Right kidney (tissue), 1 donor: Measurements from ENCODE around the gene MKNK2.

Experiments
- DNase-seq: peaks from one replicate; pipeline ENCODE4 v3.0.0-alpha.2; 2016

MKNK2 gene

DNA sequence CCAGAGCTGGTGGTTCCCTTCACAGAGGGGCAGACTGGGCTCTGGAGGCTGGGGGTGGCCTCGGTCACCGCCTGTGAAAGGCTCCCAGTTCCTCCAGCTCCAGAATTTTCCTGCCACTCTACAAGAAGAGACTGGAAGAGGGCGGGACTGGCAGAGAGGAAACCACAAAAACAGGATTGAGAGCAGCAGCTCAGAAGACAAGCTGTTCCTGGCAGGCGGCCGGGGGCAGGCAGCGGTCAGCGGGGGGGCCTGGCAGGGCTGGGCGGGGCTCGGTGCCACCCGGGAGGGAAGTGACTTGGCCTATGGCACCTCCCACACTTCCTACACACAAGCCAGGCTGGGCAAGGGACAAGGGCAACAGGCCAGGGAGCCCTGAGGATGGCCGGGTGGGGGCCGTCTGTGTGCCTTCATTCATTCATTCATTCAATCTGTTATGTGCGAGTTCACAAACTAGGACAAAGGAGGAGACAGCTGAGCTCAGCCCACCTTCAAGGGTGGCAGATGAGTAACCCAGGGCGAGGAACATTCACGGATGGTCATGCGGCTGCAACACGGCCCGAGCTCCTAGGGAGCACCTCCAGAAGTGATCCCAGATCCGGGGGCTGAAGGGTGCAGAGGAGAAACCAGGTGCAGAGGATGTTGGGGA lies 18.6 kb downstream of the MKNK2 start:
- peak; percentile 60 for DNase-seq

DNA sequence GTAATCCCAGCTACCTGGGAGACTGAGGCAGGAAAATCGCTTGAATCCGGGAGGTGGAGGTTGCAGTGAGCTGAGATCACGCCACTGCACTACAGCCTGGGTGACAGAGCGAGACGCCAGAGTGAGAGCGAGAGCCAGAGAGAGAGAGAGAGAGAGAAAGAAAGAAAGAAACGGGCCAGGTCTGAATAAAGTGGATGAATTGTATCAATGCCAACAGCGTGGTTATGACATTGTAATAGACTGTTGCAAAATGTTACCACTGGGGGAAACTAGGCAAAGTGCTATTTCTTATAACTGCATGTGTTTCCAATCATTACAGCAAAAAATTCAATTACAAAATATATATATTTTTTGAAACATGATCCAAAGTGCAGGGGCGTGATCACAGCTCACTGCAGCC lies 23.7 kb downstream of the MKNK2 start:
- no peak for DNase-seq

DNA sequence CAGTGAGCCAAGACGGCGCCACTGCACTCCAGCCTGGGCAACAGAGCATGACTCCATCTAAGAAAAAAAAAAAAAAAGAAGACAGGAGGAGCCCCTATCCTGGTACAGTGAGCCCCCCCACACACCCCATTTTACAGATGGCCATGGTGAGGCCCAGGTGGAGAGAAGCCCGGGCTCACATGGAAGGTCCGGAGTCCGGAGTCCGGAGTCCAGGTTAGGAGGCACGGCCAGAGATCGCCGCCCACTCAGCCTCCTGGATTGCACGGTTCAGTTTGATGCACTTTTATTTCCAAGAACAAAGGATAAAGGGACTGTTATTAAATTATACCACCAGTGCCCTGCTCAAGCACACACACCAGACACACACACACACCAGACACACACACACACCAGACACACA lies 24.3 kb downstream of the MKNK2 start:
- no peak for DNase-seq

DNA sequence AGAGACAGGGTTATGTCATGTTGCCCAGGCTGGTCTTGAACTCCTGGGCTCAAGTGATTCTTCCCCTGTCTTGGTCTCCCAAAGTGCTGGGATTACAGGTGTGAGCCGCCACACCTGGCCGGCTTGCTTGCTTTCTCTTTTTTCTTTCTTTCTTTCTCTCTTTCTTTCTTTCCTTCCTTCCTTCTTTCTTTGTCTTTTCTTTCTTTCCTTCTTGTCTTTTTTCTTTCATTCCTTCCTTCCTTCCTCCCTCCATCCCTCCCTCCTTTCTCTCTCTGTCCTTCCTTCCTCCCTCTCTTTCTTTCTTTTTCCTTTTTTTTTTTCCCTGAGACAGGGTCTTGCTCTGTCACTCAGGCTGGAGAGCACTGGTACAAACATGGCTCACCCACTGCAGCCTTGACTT lies 28.8 kb downstream of the MKNK2 start:
- DNase-seq, result no peak

DNA sequence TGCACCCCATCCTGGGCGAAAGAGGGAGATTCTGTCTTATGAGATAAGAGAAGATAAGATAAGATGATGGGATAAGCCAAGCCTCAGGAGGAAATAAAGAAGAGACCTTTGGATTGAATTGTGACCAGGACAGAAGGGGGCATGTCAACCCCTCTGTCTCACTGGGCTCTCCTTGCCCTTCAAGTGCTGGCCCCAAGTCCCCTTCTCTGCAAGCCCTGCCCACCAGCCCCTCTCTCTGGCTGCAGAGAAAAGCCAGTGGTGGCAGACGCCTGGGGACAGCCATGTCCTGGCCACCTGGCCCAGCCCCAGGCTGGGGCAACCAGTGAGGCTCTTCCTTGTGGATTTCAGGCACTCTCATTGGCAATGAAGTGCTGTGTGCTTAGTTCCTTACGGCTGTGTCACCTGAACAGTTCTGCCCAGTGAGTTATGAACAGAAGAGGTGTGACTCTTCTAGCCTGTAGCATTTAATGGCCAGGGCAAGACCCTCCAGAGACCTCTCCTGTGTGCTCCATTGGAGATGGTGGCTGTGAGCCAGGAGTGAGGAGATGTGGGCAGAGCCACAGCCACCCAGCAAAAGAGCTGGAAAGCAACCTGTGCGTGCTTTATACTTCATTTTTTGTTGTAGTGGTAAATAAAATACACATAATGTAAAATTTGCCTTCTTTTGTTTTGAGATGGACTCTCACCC lies 29.4 kb downstream of the MKNK2 start:
- no peak for DNase-seq

DNA sequence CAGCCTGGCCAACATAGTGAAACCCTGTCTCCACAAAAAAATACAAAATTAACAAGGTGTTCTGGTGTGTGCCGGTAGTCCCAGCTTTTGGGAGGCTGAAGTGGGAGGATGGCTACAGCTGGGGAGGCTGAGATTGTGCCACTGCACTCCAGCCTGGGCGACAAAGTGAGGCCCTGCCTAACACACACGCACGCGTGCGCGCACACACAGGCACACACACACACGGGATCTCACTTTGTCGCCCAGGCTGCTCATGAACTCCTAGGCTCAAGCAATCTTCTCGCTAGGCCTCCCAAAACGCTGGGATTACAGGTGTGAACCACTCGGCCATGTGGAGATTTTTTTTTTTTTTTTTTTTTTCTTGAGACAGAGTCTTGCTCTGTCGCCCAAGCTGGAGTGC lies 32.3 kb downstream of the MKNK2 start:
- DNase-seq, result no peak

DNA sequence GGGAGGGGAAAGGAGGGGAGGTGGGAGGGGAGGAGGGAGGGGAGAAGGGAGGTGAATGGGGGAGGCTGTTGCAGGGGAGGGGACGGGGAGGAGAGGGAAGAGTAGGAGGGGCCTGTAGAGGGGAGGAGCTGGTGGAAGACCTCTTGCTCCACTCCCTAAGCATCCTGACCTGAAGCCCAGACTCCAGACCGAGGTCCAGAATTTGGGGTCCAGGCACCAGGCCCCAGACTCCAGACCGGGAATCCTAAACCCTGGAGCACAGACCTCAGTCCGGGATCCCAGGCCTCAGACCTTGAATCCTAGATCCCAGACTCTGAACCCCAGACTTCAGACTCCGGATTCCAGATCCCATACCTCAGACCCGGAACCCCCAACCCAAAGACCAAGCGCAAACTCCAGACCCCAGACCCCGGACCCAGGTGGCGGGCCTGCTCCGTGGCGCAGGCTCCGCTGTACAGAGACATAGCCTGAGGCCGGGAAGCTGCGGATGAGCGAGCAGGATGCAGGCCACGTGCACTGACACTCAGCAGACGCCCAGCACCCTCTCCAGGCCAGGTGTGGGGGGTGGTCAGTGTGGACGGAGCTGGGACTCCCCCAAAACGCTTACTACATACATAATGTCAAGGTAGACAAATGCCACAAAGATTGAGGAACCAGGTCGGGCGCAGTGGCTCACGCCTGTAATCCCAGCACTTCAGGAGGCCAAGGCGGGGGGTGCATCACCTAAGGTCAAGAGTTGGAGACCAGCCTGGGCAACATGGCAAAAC lies 34.8 kb downstream of the MKNK2 start:
- DNase-seq, result peak; percentile 51

DNA sequence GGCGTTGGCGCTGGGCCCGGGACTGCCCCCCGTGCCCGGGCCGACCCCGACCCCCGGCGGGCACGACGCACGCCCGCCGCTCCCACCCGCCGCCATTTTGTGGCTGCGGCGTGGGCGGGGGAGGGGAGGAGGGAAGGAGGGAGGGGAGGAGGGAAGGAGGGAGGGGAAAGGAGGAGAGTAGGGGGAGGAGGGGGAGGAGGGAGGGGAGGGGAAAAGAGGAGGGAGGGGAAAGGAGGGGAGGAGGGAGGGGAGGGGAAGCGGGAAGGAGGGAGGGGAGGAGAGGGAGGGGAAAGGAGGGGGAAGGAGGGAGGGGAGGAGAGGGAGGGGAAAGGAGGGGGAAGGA lies 35.5 kb downstream of the MKNK2 start, which contains the start of gene BTBD2:
TSS of gene BTBD2 (minus strand) at position 107 of the 343 bp plus-strand sequence. CDS start at position 96, 11 bp downstream.
- DNase-seq, result no peak

DNA sequence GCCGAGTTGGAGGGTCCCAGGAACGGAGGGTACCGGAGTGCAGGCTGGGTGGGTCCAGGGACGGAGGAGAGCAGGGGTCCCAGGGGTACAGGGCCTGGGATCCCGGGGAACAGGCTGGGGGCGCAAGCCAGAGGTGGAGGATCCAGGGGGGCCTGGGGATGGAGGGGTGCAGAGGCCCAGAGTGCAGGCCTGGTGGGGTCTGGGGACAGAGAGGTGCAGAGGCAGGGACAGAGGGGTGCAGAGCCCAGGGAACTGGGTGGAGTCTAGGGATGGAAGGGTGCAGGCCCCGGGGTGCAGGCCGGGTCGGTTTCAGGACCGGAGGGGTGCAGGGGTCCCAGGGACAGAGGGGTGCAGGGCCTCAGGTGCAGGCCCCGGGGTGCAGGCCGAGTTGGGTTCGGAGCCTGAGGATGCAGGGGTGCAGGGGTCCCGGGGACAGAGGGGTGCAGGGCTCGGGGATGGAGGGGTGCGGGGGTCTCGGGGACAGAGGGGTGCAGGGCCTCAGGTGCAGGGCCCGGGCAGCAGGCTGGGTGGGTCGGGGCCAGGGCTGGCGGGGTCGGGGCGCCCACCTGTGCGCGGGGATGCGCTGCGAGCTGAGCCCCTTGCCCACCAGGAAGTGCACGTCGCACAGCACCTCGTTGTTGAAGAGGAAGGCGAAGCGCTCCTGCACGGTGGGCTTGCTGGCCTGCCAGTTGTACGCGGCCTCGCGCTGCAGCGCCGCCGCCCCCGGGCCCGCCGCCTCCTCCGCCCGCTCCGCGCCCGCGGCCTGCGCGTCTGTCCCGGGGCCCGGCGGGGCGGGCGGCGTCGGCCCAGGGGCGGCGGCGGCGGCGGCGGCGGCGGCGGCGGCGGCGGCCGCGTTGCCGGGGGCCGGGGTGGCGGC lies 36.1 kb downstream of the MKNK2 start:
- peak; percentile 45 for DNase-seq

DNA sequence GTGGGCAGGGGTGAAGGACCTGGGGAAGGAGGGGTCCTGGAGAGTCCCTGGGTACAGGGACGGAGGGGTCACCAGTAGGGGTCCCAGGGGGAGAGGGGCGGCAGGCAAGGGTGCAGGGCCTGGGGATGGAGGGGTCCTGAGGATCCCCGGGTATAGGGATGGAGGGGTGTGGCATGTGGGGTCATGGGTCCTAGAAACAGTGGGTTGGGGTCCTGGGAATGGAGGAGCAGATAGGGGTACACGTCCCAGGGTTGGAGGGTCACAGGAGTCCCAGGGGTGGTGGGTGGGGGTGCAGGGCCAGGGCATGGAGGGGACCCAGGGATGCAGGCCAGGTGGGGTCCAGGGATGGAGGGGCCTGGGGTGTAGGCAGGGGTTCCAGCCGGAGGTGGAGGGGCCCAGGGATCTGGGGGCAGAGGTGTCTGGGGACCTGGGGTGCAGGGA lies 36.9 kb downstream of the MKNK2 start:
- no peak for DNase-seq

DNA sequence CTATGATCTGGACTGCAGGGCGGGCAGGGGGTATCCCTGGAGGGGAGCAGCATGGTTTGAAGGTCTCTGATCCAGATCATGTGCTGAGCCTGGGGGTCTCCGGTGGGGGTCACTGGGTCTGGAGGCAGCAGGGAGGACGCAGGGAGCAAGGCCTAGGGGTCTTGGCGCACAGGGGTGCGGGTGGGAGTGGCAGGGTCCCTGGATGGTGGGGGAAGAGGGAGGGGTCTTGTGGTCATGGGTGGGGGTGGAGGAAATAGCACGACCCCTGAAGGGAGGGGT lies 37.4 kb downstream of the MKNK2 start:
- DNase-seq, result no peak

DNA sequence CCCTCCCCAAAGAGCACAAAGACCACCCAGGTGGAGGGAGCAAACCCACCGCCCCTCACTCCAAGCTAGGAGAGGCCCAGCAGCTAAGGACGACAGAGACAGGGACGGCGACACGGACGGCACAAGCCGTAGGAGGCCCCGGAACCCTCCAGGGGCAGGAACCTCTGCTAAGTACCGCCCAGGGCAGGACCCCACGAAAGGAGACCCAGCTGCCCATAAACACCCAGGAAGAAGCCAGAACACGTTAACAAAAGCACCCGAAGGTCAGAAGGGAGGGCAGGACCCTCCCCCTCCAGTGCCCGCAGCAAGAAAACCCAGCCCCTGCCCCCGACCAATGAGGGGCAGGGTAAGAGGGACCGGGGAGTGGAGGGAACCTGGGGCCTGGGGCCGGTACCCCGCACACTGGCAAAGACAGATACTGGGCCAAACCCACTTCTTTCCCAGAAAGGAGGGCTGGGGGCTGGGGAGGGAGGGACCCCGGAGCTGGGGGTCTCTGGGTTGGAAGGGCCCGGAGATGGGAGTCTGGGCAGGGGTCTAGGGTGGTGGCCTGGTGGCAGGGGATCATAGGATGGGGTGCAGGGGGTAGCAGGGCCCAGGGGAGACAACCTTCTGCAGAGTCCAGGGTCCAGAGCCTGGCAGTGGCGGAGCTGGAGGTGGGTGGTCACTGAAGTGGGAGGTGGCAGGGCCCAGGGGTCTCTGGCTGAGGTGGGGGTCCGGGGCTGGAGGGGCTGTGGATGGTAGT lies 37.9 kb downstream of the MKNK2 start:
- no peak for DNase-seq

DNA sequence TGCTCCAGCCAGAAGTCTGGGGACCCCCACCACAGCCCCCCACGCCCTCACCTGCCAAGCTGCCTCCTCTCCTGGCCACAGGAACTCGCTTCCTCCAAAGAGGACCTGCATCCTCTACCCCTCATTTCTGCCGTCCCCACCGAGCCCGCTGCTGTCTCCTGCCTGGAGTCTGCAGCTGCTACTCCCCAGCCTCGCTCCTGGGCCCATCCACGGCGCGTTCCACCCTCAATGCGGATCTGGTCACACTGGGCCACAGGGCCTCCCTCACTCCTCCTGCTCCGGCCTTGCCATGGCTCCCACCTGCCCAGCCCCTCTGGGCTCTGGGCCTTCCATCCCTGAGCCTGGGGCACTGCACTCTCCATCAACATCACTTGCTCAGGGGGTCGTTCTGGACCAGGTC lies 39.9 kb downstream of the MKNK2 start:
- no peak for DNase-seq

DNA sequence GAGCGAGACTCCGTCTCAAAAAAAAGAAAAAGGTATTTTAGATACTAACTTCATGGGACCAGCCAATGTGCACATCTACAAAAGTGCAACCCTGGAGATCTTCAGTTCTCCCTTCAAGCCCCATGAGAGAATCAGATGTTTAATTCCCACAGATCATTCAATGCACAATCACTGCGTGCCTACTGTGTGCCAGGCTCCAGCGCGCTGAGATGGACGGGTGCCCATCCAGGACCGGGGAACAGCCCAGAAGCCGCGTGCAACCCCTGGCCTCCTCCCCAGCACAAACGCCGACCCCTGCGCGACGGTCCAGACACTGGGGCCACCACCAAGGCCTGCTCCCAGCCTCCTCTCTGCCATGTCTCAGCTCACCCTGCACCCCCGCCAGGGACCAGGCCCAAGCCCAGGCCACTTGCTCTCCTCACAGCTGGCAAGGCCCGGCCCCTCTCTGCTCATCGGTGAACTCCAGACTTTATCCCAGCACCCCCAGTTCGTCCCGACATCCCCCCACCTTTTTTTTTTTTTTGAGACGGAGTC lies 40.8 kb downstream of the MKNK2 start:
- DNase-seq, result no peak

DNA sequence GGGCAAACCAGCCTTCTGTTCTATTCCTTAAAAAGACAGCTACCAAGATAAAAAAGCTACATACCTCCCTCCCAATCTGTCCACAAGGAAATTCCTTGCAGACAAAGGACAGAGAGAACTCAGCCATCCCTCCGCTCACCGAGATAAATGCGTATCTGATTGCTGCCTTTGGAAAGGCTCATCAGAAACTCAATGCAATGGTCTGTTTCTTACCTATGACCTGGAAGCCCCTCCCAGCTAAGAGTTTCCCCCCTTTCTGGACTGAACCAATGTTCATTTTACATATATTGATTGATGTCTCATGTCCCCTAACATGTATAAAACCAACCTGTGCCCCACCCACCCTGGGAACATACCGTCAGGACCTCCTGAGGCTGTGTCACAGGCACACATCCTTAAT lies 47.2 kb downstream of the MKNK2 start:
- DNase-seq, result no peak

DNA sequence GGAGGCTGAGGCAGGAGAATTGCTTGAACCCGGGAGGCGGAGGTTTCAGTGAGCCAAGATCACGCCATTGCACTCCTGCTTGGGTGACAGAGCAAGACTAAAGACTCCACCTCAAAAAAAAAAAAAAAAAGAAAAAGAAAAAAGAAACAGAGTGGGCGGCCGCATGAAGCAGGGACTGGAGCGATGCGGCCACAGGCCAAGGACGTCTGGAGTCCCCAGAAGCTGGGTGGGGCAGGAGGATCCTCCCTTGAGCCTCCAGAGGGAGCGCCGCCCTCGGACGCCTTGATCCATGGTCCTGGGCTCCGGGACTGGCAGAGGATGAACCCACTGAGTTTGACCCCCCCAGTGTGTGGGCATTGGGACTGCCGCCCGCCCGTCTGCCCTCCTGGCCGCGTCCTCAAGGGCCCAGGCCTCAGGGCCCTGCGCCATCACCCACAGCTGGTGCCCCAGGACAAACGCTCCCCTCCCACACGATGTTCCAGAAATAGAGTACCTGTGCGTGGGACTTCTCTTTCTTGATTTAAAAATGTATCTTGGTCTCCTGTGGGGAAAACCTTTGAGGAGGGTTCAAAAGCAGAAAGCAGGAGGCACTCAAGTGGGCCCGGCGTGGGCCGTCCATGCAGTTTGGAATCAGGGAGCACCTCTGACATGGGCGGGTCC lies 51.1 kb downstream of the MKNK2 start:
- DNase-seq, result no peak

DNA sequence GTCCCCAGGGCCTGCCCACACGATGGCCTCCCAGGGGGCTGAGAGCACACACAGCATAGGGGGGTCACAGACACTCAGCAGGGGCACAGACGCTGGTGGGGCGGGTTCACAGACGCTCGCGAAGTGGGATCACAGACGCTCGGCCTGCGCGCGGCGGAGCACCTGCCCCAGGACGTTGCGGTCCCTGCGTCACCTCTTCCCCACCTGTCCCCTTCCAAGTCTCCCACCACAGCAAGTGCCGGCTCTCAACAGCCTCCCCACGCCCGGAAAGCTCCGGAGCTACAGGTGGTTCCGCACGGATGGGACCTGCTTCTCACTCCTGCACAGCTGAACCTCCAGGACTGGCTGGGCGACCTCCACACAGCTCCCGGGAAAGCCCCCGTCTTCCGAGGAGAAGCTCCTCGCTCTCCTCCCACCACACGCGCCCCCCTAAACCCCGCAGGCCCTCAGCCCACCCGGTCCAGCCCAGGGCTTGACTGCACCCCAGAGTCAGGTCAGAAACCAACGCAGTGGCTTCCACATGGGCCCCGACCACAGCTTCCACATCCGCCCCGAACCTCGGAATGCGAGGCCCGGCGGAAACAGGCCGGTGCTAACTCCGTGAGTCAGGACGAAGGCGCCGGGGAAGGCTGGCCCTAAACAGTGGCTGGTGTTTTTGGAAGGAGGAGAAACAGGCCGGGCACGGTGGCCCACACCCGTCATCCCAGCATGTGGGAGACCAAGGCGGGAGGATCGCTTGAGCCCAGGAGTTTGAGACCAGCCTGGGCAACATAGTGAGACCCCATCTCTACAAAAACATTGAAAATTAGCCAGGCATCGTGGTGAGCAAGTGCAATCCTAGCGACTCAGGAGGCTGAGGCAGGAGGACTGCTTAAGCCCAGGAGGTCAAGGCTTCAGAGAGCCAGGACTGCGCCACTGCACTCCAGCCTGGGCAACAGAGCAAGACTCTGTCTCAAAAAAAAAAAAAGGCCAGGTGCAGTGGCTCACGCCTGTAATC lies 52.0 kb downstream of the MKNK2 start:
- no peak for DNase-seq

DNA sequence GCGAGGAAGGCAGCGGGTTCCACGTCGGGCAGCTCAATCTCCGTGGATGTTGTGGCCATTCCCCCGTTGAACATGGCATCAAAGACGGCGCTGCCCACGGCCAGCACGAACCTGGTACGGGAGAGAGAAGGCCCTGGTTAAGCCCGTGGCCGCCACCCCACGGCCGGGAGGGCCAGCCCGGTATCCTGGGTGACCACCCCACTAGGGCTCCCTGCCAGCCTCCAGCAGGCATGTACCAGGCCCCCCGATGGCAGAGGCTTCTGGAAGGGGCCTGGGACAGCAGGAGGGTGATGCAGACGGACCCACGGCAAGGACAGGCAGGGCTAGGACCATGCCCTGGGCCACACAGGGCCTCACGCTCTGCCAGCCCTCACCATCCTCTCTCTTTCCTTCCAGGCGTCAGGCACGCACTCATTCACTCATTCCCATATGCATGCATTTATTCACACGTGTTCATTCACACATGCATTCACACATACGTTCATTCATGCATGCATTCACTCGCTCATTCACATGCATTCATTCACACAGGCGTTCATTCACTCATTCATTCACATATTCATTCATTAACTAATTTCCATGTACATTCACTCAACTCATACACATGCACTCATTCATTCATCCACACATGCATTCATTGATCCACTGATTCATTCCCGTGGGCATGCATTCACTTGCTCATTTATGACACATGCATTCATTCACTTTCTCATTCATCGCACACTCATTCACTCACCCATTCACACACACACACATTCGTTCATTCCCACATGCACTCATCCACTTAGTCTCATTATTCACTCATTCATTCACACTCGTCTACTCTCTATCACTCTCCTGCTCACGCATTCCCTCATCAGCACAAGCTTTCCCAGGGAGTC lies 53.5 kb downstream of the MKNK2 start:
- DNase-seq, result no peak

DNA sequence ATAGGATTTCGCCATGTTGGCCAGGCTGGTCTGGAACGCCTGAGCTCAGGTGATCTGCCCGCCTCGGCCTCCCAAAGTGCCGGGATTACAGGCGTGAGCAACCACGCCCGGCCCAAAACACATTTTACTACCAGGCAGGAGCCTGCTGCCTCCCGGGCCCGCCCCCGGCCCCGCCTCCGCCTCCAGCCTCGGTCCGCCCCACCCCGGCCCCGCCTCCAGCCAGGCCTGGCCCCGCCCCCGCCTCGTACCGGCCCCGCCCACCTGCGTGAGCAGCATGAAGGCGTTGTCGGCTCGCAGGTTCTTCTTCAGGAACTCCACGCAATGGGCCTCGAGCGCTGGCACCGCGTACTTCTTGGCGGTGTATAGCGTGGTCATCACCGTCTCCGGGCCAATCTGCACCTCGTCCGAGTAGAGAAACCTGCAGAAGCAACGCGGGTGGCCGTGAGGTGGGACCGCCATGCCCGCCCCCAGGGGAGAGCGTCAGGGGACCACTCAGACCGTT lies 58.2 kb downstream of the MKNK2 start:
- DNase-seq, result no peak
